ENCODE data around the gene LIN28A.

LIN28A gene

DNA sequence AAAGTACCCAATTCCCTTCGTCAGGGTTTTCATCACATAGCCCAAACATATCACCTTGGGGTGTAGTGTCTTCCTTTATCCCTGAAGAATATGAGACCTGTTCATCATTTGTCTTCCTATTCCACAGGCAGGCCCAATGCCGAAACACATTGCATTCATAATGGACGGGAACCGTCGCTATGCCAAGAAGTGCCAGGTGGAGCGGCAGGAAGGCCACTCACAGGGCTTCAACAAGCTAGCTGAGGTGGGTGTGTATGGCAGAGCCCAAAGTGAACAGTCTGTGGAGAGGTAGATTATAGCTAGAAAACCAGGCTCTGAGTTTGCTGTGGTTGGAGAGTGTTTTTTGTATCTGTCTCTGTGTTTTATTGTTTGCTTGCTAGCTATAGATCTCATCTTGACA, 27.4 kb downstream of the LIN28A start:
- no peak for DNase-seq (ENCODE audit: low spot score)

DNA sequence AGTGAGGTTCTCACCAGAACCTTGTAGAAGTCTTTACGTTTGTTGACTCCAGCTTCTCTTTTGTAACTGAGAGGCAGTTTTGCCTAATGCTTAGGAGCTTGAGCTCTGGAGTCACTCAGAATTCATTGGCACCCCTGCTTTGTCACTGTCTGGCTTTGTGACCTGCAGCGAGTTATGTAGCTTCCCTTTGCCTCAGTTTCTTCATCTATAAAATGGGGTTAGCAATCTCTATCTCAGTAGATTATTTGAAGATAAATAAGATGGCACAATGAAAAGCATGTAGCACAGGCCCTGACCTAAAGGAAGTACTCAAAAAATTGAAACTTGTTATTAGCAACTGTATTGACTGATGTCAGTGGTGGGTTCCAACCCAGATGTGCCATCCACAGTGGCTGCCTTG, 29.6 kb downstream of the LIN28A start:
- no peak for DNase-seq (ENCODE audit: low spot score)

DNA sequence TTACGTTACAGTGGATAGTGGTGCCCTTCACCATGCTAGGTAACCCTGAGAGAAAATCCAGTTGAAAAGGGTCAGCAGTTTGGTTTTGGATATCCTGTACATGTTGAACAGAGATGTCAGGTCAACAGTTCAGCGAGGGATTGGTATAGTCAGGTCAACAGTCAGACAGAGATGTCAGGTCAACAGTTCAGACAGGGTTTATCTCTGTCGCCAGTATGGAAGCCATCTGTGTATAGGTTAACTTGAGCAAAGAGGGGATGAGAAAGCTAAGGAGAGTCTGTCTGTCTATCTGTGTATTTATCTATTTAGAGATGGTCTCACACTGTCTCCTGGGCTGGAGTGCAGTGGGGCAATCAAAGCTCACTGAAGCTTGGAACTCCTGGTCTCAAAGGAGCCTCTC, 39.3 kb downstream of the LIN28A start:
- DNase-seq (ENCODE audit: low spot score) = no peak

DNA sequence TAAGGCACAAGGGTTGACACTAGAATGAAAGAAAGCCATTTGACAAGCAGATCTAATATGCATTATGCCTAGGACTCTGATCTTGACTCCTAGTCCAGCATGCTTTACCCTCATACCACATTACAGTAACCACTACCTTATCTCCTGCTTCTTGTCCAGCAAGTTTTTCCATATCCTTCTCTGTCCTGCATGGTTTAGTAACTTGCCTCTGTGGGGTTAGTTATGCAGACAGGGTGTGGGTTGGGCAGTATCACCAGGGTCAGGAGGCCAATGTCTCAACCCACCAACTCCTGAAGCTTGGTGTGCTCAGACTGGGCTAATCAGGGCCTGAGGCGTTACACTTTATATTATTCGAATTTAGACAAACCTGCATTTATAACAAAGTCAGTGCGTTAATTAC, 40.3 kb downstream of the LIN28A start:
- no peak for DNase-seq (ENCODE audit: low spot score)

DNA sequence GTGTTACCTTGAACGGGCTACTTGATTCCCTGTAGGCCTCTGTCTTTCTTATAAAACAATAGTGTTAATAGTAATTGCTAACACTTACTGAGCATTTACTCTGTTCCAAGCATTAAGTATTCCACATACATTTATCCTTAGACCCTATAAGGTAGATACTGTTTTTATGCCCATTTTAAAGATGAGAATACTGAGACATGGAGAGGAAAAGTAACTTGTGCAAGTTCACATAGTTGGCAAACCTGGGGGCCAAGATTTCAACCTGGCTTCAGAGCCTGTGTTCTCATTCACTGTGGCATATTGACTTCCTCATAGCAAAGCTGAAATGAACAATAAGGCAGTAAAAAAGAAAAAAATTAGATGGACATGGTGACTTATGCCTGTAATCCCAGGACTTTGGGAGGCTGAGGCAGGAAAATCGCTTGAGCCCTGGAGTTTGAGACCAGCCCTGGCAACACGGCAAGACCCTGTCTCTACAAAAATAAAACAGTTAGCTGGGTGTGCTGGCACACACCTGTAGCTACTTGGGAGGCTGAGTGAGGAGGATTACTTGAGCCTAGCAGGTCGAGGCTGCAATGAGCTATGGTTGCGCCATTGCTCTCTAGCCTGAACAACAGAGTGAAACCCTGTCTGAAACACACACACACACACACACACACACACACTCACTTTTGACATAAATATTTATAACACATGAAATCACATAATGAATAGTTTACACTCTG, 42.0 kb downstream of the LIN28A start:
- DNase-seq (ENCODE audit: low spot score) = no peak

DNA sequence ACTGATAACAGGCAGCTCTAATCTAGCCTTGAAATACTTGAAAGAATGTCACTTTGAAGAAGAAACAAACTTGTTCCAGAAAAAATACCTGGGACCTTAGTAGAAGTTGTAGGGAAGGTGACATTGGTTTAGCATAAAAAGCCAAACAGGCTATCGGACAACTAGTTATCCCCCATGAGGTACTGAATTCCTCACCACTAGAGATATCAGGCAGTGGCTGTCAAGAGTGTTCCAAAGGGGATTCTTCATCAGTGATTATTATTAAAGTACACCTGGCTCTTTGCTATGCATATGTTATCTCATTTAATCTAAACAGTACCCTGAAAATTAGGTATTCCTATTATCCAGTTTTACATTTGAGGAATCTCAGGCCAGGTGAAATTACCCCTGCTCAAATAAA, 48.5 kb downstream of the LIN28A start:
- no peak for DNase-seq (ENCODE audit: low spot score)

DNA sequence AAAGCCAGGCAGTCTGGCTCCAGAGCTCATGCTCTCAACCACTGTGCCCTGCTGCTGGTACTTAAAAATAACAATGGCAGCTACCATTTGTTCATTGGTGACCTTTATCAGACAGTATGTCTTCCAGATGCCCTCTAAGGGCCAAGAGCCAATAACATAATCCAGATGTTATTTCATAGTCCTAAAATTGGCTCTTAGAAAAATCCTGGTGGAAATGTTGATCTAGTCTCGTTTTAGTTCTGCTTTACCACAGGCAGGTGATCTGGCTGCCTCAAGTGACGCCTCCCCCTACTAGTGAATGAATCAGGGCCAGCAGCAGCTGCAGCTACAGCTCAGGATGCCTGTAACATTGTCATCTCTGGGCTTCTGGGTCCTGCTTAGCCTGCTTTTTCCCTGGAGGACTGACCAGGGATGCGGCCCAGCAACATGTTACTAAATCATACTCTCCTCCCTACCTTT, 49.0 kb downstream of the LIN28A start:
- no peak for DNase-seq (ENCODE audit: low spot score)

DNA sequence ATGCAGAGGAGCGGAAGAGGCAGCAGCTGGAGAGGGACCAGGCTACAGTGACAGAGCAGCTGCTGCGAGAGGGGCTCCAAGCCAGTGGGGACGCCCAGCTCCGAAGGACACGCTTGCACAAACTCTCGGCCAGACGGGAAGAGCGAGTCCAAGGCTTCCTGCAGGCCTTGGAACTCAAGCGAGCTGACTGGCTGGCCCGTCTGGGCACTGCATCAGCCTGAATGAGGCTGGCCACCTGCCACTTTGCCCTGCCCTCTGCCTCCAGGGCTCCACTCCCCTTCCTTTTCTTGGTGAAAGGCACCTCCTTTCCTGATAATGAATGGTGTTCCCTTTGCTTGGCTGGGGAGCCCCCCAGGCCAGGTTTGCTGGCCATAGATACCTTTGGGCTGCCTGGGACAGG, 58.3 kb downstream of the LIN28A start:
- DNase-seq (ENCODE audit: low spot score) = peak; percentile 29

DNA sequence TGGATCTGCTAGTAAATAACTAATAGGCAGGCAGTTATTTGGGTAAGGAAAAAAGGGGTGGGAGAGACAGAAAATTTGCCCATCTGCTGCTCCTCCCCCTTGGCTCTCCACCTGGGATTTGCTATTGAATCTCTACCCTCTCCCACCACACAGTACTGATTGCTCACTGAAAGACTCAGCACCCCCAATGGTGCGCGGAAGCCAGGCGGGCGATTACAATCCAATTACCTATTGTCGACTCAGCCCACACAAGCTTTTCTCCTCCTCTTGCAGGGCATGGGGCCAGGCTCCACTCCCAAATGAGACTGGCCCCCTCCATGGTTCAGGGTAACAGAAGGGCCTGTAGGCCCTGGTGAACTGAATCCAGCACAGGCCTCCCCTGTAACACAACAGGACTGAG, 58.9 kb downstream of the LIN28A start:
- DNase-seq (ENCODE audit: low spot score) = no peak

DNA sequence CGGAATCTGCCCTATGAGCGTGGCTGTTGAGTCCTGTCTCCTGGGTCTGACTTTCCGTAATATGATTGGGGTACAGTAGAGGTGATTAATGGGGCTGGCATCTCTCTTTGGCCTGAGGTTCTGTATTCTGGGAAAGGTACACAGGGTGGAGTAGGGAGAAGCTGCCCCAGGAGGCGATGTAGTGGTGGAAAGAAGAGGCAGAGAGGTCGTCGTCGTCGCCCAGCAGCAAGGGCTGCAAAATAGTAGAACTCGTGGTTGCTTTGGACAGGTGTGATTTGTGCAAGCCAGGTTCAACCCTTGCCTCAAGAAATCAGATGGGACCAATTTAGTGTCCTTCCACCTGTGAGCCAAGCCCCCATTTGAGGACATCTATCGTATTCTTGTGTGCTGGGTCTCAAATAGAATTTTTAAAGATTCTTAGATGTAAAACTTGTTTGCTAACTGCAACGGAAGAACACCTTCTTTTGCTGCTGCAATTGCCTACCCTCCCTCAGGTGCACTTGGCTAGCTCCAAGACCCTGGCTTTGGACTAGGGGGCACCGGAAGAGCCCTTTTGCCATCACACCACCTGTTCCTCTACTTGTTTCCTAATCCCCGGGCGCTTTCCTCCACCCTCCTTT, 60.4 kb downstream of the LIN28A start:
- peak; percentile 17 for DNase-seq (ENCODE audit: low spot score)

DNA sequence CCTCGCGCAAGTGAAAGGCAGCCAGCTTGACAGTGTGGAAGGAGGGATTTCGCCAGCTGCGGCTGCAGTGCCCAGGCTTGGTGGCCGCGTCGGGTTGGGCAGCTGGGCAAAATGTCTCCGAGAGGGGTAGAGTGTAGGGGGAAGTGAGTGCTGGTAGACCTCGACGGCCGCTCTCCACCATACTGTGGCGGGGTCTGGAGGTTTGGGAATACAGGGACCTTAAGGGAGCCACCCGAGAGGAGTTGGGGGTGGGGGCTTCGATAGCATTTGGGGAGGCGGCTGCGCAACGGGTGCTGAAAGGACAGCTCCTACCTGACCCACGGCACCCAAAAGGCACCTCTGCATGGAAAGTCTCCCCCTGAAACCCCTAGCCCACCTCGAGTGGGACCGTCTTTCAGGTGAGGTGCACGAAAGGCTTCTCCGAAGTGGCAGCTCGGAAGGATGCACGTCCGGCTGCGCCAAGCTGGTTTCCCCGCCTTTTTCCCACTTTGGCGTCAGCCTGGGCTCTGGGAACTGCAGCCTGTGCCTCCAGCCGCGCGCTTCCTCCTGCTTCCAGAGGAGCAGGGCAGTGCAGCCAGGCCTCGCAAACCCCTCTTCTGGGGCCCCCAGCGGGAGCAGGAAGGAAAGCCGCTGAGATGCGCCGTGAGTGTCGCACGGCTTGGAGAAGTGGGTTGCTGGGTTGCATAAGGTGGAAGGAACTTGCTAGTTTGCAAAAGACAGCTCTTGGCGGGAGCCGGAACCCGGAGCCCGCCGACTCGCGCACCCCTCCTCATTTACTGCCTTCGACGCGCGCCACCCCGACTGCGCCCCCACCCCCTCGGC, 61.1 kb downstream of the LIN28A start:
- DNase-seq (ENCODE audit: low spot score) = peak; percentile 54

DNA sequence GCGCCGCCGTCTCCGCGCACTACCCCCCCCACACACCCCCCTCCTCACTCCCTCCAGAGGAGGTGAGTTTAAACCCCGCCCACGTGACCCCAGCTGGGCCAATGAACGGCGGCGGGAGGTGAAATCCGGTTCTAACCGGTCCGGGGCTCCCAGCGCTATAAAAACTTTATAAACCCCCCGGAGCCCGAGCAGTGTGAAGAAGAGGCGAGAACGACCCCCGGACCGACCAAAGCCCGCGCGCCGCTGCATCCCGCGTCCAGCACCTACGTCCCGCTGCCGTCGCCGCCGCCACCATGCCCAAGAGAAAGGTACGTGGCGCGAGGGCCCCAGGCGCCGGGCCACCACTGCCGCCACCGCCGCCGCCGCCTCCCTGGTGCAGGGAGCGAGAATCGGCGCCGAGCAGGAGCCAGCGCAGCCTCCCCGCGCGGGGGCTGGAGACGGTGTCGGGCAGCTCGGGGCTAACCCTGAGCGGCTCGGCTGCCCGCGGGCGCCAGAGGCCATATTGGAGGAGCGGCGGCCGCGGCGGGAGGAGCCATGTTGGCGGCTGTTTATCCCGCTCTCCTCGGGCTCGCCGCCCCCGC, 61.8 kb downstream of the LIN28A start, which contains the start of gene HMGN2:
Gene HMGN2, plus strand, starts transcription at position 121 of the 581 bp plus-strand sequence. Its CDS starts 173 bp downstream, at position 294.
- peak; percentile 93 for DNase-seq (ENCODE audit: low spot score)

DNA sequence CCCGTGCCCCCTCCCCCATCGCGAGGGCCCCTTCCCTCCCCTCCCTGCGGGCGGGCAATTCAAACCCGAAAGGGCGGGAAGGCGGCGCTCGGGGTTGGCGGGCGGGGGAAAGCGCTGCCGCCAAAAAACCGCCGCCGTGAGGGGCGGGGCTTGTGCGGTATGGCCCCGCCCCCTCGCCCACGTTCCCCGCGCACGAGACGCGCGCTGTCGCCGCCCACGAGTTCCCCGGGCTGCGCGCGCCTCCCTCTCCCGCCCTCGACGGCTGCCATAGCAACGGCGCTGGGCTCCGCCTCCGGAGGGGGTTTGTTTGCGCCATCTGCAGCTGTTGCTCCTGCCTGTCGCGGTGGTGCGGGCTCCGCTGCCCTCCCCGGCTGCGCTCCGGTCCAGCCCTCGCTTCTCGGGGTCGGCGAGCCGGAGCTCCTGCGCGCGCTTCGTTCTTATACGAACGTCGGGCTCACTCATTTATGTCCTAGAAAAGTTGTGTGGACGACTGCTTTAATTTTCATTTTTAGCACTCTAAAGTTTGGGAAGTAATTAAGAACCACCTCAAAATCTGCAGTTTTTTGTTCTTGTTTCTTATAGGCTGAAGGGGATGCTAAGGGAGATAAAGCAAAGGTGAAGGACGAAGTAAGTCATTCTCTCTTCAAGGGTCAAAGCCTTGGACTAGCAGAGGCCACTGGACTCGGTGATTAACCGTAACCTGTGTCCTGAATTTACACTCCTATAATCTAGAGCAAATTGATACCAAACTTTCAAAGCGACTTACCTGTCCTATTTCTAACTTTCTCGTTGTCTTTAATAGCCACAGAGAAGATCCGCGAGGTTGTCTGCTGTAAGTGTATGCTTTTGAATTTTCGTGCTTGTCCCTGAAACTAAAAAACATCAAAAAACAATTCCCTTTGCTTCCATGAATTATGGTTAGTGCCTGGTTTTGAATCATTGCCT, 62.6 kb downstream of the LIN28A start:
- DNase-seq (ENCODE audit: low spot score) = peak; percentile 96

DNA sequence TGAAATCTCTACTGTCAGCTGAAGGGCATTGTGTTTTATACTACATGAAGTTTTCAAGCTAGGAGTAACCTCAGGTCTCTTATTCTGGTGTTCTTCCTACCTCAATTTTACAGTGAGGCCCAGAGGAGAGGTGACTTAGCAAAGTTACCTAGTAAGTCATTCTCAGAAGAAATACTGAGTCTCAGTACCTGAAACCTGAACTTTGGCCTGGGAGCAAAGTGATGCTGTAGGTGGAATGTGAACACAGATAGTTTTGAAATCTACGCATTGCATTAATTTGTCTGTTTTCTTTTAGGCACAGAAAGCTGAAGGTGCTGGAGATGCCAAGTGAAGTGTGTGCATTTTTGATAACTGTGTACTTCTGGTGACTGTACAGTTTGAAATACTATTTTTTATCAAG, 64.2 kb downstream of the LIN28A start:
- no peak for DNase-seq (ENCODE audit: low spot score)

DNA sequence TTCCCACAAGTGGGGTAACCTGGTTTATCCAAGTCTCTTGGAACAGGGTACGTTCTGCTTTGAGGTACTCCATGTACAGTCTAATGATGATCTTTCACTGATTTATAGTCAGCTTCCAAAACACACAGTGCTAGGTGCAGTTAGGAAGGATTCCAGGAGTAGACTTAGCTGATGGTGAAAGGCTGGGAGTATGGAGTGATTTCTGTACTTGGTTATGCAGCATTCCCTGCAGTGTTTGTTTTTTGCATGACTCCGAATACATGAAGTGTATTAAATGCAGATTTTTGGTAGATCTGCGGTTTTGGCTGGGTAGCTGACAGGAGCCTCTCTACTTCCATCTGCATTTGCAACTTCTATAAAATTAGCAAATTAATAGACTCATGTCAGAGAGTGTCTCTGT, 65.4 kb downstream of the LIN28A start:
- no peak for DNase-seq (ENCODE audit: low spot score)

DNA sequence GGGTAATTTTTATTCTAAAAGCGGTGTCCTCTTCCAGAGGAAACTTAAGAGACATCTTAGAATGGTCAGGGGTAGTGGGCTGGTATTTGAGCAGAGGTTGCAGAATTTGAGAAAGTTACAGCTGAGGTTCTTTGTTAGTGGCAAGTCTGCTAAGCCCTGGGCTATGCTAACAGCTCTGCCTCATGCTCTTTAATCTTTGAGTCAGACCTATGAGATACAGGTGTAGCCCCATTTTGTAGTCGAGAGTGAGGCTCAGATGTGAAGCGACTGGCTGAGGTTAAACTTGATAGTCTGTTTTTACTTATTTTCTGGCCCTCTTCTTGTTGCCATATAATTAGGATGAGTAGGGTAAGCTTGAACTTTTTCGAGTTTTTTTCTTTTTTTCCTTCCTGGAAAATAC, 66.3 kb downstream of the LIN28A start:
- DNase-seq (ENCODE audit: low spot score) = no peak

DNA sequence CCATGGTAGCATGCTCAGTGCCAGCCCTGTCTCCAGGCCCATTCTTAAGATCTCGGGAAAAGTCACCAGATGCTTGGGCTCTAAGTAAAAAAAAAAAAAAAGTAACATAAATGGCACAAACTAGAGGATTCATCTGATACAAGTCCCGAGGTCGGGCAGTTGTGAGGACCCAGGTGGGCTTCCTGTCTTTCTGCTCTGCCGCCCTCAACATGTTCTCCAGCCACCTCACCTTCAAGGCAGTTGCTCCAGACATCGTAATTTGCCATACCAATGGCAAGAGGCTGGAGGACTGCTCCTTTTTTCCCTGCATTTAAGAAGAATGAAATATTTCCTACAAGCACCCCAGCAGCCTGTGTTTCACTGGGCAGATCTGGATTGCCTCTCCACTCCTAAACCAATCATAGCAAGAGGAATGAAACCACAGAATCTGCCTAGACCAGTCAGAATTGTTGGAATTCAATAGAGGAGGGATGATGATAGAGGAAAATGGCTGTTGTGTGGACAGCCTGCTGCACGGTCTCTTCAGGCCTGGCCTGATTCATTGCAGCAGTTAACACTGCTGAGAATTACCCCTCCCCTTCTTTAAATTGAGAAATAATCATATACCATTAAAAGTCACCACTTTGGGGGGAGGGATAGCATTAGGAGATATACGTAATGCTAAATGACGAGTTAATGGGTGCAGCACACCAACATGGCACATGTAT, 67.0 kb downstream of the LIN28A start:
- DNase-seq (ENCODE audit: low spot score) = no peak

DNA sequence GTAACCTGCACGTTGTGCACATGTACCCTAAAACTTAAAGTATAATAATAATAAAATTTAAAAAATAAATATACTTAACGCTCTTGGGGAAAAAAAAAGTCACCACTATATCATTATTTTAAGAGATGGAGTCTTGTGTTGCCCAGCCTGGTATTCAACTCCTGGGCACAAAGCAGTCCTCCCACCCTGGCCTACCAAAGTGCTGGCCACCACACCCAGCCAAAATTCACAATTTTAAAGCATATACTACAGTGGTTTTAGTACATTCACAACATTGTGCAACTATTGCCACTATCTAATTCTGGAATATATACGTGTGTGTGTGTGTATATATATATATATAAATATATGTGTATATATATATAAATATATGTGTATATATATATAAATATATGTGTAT, 67.5 kb downstream of the LIN28A start:
- DNase-seq (ENCODE audit: low spot score) = no peak

DNA sequence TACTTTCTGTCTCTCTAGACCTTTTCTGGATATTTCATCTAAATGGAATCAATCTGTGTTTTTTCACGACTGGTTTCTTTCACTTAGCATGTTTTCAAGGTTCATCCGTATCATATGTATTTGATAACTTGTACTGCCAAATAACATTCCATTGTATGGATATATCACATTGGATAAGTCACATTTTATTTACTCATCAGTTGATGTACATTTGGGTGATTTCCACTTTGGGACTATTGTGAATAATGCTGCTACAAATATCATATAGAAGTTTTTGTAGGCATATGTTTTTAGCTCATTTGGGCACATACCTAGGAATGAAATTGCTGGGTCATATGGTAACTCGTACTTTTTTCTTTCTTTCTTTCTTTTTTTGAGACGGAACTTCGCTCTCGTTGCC, 68.4 kb downstream of the LIN28A start:
- no peak for DNase-seq (ENCODE audit: low spot score)

Measured in globus pallidus (tissue), 1 donor.